ENCODE data around the gene CYP26A1.

CYP26A1 gene

DNA sequence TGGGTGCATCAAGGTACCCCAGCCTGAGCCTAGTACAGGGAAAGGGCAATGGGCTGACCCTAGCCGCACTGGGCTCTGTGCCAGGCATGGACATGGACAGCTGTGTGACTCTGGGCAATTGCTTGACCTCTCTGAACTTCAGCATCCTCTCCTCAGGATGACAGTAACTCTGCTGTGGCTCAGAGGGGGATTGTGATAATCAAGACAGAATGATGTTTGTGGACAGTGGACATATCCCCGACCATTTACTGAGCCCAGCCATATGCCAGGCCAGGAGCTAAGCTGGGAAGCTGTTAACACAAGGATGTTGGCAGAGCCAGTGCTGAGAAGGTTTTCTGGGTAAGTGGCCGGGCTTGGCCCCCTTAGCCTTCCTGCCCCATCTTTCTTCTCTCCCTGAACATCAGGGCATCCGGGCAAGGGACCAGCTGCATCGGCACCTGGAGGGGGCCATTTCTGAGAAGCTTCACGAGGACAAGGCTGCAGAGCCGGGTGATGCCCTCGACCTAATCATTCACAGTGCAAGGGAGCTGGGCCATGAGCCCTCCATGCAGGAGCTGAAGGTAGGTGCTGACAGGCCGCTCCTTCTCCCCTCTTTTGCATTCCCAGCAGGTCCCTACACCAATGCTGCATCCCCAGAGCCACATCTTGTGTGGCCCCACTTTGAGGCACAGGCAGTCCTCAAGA, 9.6 kb upstream of the CYP26A1 start:
- no peak for DNase-seq (ENCODE audit: low read depth, low spot score)
- no peak overlapping the region for H3K27ac ChIP-seq

DNA sequence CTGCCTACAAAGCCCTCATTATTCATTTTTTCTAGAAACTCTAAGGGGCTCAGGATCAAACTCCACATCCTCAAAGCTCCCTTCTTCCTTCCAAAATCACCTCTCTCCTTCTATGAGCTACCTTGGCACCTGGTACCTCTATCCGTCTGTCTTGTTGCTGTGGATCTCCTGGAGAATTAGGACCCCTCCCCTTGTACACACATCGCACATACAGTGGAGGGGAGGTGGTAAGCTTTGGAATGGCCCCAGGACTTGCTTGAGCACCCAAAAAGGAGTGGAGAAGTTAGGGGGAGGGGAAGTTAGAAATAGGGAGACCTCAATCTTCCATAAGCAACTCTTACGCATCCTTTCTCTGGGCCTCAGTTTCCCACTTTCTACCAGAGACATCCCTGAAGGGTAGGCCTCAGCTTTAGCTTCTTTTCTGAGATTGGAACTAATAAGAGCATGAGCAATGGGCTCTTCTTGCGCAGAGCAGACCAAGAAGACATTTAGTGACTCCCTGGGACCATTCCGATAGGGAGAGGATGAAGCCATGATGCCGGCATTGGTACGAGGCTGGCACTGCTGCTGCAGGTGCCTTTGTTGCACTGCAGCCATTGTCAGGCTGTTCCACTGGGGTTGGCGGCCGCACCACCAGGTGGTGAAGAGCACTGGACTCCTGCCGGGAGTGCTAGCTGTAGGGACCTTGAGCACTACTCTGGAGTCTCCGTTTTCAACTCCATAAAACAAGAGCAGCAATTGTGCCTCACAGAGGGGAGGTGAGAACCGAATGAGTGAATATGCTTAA, 8.6 kb upstream of the CYP26A1 start:
- no peak for DNase-seq (ENCODE audit: low read depth, low spot score)
- H3K27ac ChIP-seq, result no peak overlapping the region

DNA sequence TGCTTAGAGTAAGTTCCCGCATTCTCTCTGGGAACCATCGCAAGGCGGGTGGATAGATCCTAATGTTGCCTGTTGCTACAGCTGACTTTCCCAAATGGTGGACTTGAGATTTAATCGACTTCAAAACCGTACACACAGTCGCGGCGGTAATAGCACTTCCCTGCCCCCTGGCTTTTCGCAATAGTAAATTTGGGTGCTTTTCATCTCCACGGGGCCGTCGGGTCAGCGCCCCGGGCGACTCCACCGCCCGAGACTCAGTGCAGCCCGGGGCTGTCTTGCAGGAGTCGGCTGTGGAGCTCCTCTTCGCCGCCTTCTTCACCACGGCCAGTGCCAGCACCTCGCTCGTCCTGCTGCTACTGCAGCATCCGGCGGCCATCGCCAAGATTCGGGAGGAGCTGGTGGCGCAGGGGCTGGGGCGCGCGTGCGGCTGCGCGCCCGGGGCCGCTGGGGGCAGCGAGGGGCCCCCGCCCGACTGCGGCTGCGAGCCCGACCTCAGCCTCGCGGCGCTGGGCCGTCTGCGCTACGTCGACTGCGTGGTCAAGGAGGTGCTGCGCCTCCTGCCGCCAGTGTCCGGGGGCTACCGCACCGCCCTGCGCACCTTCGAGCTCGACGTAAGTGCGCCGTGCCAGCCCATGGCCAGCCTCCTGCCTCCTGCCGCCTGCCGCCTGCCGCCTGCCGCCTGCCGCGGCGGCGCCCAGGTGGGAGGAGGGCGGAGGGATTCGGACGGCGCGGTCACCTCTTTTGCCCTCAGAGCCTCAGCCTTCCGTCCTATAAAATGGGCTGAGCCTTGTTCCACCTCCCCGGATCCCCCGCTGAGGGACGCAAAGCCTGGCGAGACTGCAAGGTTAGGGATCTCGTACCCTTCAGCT, 7.8 kb upstream of the CYP26A1 start:
- no peak overlapping the region for H3K27ac ChIP-seq
- DNase-seq (ENCODE audit: low read depth, low spot score), result no peak

GRCh38 chr10:93066544-93066913, 7.2 kb upstream of the CYP26A1 start:
- H3K27ac ChIP-seq, result no peak overlapping the region
- no peak for DNase-seq (ENCODE audit: low read depth, low spot score)

- no peak for DNase-seq (ENCODE audit: low read depth, low spot score)
- H3K27ac ChIP-seq, result no peak overlapping the region
Observed at GRCh38 chr10:93067443-93068365, 6.0 kb upstream of the CYP26A1 start.

- DNase-seq (ENCODE audit: low read depth, low spot score), result no peak
- H3K27ac ChIP-seq, result no peak overlapping the region
Observed at GRCh38 chr10:93068411-93069244, 5.1 kb upstream of the CYP26A1 start.

DNA sequence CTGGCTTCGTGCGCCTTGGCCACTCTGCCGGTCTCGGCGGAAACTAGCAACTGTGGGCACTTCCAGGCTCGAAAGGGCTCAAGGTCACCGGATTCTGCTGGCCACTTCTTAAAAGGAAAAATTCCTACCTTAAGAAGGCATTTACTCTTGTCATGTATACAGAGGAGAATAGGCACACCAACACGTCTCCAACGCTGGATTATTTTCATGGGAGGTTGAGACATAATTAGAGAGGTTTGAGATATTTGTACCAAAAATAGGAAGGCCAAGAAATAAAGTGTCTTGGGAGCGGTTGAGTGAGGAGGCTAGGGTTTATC, 4.5 kb upstream of the CYP26A1 start:
- DNase-seq (ENCODE audit: low read depth, low spot score), result no peak
- no peak overlapping the region for H3K27ac ChIP-seq

DNA sequence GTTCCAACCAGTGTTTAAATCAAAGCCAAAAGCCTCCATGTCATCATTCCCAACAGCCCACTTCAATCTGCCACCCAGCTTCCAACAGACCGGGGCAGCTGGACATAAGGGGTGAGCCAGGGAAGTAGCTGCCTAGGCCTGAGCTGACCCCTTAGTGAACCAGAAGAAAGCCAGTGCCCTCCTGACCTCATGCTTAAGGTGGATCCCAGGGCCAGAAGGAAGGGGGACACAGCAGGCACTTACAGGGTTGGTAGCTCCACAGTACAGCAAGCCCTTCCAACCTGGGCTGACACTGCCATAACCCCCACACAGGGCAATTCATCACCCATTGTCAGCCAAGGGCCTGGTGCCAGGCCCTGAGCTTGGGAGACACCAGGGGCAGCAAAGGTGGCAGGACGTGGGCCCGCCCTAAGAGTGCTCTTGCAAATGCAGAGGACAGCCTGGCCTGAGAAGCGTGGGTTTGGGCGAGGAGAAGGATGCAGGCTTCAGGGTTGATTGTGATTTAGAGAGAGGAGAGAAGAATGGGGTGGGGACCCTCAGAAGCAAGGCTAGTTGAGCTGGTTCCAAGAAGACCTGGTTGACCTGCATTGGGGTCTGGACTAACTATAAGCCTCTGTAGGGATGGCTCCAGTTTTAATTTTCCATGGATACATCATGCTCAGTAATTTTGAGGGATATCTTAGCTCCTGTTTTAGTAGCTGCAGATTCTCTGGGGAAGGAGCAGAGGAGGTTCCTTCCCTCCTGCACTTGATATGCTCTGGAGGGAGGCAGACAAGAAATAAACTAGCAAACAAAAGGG, 3.1 kb upstream of the CYP26A1 start:
- H3K27ac ChIP-seq, result no peak overlapping the region
- DNase-seq (ENCODE audit: low read depth, low spot score), result no peak

- DNase-seq (ENCODE audit: low read depth, low spot score), result no peak
- H3K27ac ChIP-seq, result no peak overlapping the region
Observed at GRCh38 chr10:93071177-93071472, 2.6 kb upstream of the CYP26A1 start.

GRCh38 chr10:93071674-93072224, 1.9 kb upstream of the CYP26A1 start:
- no peak overlapping the region for H3K27ac ChIP-seq
- DNase-seq (ENCODE audit: low read depth, low spot score), result no peak

DNA sequence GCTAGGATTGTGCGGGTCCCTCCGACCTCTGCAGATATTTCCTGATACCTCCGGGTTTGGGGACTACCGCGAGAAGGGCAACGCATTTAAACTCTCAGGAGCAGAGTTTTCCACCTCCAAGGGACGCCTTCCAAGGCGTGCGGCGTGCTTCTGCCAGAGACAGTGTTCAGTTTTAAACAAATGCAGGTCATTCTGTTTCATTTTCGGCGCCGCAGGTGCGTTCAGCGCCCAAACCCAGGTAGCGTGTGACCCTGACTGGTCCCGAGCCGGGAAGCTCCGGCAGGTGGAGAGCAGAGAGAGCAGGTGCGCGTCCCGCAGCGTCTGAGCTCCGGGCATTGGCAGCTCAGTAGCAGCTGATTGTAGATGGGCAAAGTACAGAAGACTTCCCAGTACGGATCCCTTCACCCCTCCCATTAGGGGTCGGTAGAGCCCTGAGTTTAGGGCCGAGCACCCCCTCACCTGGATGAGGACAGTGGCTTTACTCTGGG, 1.4 kb upstream of the CYP26A1 start:
- no peak for DNase-seq (ENCODE audit: low read depth, low spot score)

DNA sequence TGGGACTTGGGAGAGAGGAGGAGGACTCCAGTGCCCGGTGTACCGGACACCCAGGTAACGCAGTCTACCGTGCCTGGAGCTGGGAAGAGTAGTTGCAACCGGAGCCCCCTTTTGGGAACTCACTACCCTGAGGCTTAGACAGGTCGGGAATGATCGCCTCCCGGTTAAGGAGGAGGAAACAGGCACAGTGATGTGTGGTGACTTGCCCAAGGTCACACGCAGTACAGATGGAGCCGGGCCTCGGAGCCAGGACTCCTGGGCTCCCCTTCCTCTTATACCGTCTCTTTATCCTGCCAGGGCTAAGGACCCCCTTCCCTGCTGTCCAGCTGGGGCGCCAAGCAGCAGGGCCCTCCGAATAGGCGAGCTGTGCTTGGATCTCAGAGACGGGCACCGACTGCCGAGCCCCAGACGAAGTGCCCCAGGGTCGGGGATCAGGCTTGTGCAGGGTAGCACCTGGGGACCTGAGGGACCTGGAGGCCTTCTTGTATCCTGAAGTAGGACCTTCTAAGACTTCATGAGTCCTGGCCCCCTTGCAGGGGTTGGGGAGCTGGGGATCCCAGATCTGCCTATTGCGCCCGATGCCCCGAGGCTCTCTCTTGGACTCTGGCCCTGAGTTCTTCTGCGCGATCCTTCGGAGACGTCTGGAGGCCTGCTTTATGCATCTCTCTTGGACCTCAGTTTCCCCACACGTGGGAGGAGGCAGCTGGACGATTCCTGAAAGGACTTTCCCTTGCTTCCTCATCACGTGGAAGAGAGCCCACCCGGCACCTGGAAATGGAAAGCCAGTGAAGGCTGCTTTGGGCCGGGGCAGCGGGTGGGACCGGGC, 767 bp upstream of the CYP26A1 start:
- no peak for DNase-seq (ENCODE audit: low read depth, low spot score)
- no peak overlapping the region for H3K27ac ChIP-seq

More for the DNA sequence above, 1.4 kb upstream of the CYP26A1 start:
- H3K27ac ChIP-seq, result no peak overlapping the region

DNA sequence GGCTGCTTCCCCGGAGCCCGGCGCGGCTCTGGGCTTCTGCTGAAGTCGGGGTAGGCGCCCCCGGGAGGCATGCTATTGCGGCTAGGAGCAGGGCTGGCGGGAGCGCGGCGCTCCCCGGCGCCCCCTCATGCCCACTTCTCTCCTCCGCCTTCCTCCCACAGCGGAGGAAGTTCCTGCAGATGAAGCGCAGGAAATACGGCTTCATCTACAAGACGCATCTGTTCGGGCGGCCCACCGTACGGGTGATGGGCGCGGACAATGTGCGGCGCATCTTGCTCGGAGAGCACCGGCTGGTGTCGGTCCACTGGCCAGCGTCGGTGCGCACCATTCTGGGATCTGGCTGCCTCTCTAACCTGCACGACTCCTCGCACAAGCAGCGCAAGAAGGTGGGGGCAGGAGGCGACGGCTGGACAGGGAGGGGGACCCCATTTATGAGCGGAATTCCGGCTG, 479 bp downstream of the CYP26A1 start:
- no peak for DNase-seq (ENCODE audit: low read depth, low spot score)
- no peak overlapping the region for H3K27ac ChIP-seq

DNA sequence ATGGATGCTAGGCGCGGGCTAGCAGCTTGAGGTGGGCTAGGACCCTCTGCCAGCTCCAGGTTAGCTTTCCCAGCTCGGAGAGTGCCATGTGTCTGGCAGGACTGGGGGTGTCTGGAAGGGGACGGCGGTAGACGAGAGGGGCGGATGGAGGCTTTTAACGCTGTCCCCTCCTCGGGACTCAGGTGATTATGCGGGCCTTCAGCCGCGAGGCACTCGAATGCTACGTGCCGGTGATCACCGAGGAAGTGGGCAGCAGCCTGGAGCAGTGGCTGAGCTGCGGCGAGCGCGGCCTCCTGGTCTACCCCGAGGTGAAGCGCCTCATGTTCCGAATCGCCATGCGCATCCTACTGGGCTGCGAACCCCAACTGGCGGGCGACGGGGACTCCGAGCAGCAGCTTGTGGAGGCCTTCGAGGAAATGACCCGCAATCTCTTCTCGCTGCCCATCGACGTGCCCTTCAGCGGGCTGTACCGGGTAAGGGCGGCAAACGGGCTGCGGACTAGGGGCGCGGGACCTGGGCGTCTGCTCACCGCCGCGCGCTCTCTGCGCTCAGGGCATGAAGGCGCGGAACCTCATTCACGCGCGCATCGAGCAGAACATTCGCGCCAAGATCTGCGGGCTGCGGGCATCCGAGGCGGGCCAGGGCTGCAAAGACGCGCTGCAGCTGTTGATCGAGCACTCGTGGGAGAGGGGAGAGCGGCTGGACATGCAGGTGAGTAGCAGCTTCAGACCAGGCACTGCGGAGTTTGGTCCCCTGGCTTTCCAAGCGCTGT, 1.1 kb downstream of the CYP26A1 start:
- no peak for DNase-seq (ENCODE audit: low read depth, low spot score)
- H3K27ac ChIP-seq, result no peak overlapping the region

DNA sequence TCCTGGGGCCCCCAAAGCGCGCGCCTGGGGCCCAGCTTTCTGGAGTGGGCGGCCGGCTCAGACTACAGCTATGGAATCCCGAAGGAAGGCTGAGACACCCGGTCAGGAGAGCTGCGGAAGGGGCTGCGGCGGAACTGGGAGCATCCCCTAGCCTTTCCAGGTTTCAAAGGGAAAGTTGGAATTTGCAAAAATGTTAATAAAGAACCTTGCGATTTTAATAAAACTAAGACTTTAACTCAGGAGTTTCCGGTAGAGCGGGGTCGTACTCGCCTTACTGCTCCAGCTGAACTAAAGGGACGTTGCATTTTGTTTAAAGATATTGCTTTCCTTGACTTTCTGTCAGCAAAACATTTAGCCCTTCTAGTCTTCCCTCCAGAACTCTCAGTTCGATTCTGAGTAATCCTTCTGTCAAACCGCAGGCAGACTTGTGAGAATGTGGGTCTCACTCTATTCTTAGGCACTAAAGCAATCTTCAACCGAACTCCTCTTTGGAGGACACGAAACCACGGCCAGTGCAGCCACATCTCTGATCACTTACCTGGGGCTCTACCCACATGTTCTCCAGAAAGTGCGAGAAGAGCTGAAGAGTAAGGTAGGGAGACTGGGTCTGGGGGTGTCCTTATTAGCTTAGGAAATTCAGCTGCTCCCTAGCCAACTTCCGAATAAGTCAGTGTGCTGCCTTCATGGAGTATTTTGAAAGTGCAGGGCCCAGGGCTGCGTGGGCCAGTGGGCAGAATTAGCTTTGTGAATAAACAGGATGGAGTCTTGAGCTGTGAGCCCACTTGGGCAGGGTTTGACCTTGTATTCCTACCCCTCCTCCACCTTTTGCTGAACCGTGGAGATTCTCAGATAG, 1.9 kb downstream of the CYP26A1 start:
- DNase-seq (ENCODE audit: low read depth, low spot score), result no peak
- H3K27ac ChIP-seq, result no peak overlapping the region

- H3K27ac ChIP-seq, result no peak overlapping the region
- DNase-seq (ENCODE audit: low read depth, low spot score), result no peak
Observed at GRCh38 chr10:93076871-93077270, 3.2 kb downstream of the CYP26A1 start.
